ENCODE data around the gene TCEA2.

Gene TCEA2

DNA sequence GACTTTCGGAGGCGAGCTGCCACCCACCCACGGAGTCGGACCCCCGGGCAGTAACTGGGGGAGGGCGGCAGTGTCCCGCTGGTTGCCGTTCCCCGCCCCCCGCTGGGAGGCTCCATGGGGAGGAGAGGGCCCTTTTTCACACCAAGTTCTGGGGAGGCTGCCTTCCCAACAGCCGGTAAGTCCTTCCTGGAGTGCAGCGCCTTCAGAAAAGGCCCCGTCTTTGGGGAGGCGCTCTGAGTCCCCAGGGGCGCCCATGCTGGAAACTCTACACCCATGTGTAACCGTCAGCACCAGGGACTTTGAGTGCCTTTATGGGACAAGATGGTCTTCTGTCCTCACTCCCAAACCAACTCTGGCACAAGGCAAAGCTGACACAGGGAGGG is 13.1 kb upstream of the TCEA2 start:
- Histone ChIP-seq H4K20me1 (ENCODE audit: insufficient read depth, low read length) (no peaks in the 10 kb centered on the region), H3K36me3 (ENCODE audit: insufficient read depth, low read length) (no peaks in the 10 kb centered on the region), H3K4me3 (ENCODE audit: low read depth, low read length, poor library complexity, severe bottlenecking) (no peak overlapping the region), H3K27ac (ENCODE audit: low read depth, low read length, poor library complexity, severe bottlenecking) (no peak overlapping the region), H3K9me3 (ENCODE audit: low read length) (no peaks in the 10 kb centered on the region), H3K9me2 (ENCODE audit: low read depth, low read length) (no peaks in the 10 kb centered on the region), H3K79me2 (ENCODE audit: insufficient read depth, low read length) (no peaks in the 10 kb centered on the region), H3K27me3 (ENCODE audit: insufficient read depth, low read length) (peaks cover 19% of the 10 kb centered on the region; the same call in 1 of the 2 replicates), H2AFZ (ENCODE audit: low read length) (no peak overlapping the region), H3K4me2 (ENCODE audit: low read length) (no peak overlapping the region), H3F3A (ENCODE audit: insufficient read depth, low read length) (no peaks in the 10 kb centered on the region), H3K4me1 (ENCODE audit: insufficient read depth, low read length, severe bottlenecking) (no peaks in the 10 kb centered on the region), H3K9ac (ENCODE audit: low read length) (no peak overlapping the region)
- TF ChIP-seq, protein P1, sequence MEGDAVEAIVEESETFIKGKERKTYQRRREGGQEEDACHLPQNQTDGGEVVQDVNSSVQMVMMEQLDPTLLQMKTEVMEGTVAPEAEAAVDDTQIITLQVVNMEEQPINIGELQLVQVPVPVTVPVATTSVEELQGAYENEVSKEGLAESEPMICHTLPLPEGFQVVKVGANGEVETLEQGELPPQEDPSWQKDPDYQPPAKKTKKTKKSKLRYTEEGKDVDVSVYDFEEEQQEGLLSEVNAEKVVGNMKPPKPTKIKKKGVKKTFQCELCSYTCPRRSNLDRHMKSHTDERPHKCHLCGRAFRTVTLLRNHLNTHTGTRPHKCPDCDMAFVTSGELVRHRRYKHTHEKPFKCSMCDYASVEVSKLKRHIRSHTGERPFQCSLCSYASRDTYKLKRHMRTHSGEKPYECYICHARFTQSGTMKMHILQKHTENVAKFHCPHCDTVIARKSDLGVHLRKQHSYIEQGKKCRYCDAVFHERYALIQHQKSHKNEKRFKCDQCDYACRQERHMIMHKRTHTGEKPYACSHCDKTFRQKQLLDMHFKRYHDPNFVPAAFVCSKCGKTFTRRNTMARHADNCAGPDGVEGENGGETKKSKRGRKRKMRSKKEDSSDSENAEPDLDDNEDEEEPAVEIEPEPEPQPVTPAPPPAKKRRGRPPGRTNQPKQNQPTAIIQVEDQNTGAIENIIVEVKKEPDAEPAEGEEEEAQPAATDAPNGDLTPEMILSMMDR (IDR thresholded peaks at IDR 0.05; ENCODE audit: low read length): no peak
- TF ChIP-seq EZH2 (IDR thresholded peaks at IDR 0.05; ENCODE audit: borderline replicate concordance, low read length): no peak

DNA sequence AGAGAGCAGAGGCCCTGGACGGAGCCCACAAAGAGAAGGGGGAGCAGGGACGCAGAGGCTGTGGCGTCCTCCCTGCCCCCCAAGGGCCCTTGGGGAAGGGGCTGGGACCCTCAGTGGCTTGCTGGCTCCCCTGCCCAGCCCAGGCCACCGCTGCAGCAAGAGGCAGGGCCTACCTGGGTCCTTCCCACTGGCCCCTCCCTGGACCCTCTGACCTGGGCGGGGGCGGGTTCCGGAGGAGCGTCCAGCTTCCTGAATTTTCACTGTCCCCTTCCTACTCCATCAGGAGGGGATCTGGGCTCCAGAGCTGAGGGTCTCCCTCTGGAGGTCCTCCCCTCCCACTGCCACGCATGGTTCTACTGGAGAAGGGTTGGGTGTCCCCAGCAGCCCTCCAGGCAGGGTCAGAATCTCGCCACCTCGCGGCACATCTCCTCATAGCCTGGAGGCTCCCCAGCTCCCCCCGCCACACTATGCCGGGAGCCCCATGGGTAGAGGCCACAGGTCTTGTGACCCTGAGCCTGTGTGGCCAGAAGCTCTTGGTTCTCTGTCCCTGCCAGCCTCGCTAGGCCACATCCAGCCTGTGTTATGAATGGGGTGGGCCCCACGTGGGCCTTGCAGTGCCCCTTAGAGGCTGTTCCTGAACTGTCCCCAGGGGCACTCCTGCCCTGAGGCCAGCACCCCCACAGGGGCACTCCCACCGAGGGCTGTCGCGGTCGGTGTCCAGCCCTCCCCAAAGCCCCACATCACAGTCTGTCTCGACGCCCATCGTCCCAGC is 12.6 kb upstream of the TCEA2 start:
- H3K27me3 ChIP-seq (ENCODE audit: insufficient read depth, low read length): peaks cover 20% of the 10 kb centered on the region
- no peaks in the 10 kb centered on the region for H3K9me2 ChIP-seq (ENCODE audit: low read depth, low read length)
- no peak overlapping the region for H2AFZ ChIP-seq (ENCODE audit: low read length)
- H3K4me2 ChIP-seq (ENCODE audit: low read length): no peak overlapping the region
- no peaks in the 10 kb centered on the region for H3K9me3 ChIP-seq (ENCODE audit: low read length)
- no peak overlapping the region for H3K27ac ChIP-seq (ENCODE audit: low read depth, low read length, poor library complexity, severe bottlenecking)
- TF ChIP-seq EZH2 (IDR thresholded peaks at IDR 0.05; ENCODE audit: borderline replicate concordance, low read length): no peak
- TF ChIP-seq, protein P1 (IDR thresholded peaks at IDR 0.05; ENCODE audit: low read length): no peak
- no peak overlapping the region for H3K9ac ChIP-seq (ENCODE audit: low read length)
- H3K36me3 ChIP-seq (ENCODE audit: insufficient read depth, low read length): no peaks in the 10 kb centered on the region
- no peaks in the 10 kb centered on the region for H3K79me2 ChIP-seq (ENCODE audit: insufficient read depth, low read length)
- no peaks in the 10 kb centered on the region for H3F3A ChIP-seq (ENCODE audit: insufficient read depth, low read length)
- no peak overlapping the region for H3K4me3 ChIP-seq (ENCODE audit: low read depth, low read length, poor library complexity, severe bottlenecking)
- no peaks in the 10 kb centered on the region for H4K20me1 ChIP-seq (ENCODE audit: insufficient read depth, low read length)
- no peaks in the 10 kb centered on the region for H3K4me1 ChIP-seq (ENCODE audit: insufficient read depth, low read length, severe bottlenecking)

GRCh38 chr20:64051033-64051452 is 12.0 kb upstream of the TCEA2 start:
- H3K4me1 ChIP-seq (ENCODE audit: insufficient read depth, low read length, severe bottlenecking): no peaks in the 10 kb centered on the region
- no peak overlapping the region for H3K27ac ChIP-seq (ENCODE audit: low read depth, low read length, poor library complexity, severe bottlenecking)
- H3K4me3 ChIP-seq (ENCODE audit: low read depth, low read length, poor library complexity, severe bottlenecking): no peak overlapping the region
- no peak overlapping the region for H3K9ac ChIP-seq (ENCODE audit: low read length)
- H2AFZ ChIP-seq (ENCODE audit: low read length): no peak overlapping the region
- no peaks in the 10 kb centered on the region for H3F3A ChIP-seq (ENCODE audit: insufficient read depth, low read length)
- no peaks in the 10 kb centered on the region for H3K9me3 ChIP-seq (ENCODE audit: low read length)
- peaks cover 20% of the 10 kb centered on the region for H3K27me3 ChIP-seq (ENCODE audit: insufficient read depth, low read length)
- H3K4me2 ChIP-seq (ENCODE audit: low read length): no peak overlapping the region
- H3K79me2 ChIP-seq (ENCODE audit: insufficient read depth, low read length): no peaks in the 10 kb centered on the region
- no peaks in the 10 kb centered on the region for H3K36me3 ChIP-seq (ENCODE audit: insufficient read depth, low read length)
- H4K20me1 ChIP-seq (ENCODE audit: insufficient read depth, low read length): no peaks in the 10 kb centered on the region
- TF ChIP-seq, protein P1 (IDR thresholded peaks at IDR 0.05; ENCODE audit: low read length): no peak
- TF ChIP-seq EZH2 (IDR thresholded peaks at IDR 0.05; ENCODE audit: borderline replicate concordance, low read length): no peak
- H3K9me2 ChIP-seq (ENCODE audit: low read depth, low read length): no peaks in the 10 kb centered on the region

All from OCI-LY1 (cell line).